ENCODE data around the gene SRP54.
A peak's percentile ranks its signal among the peaks of the same experiment; 100 is the strongest.
"Not testable (repeated sequence)": the region's sequence is repeated elsewhere in the genome, so short reads cannot be mapped to it uniquely, and the experiment has no call there.

Gene SRP54

DNA sequence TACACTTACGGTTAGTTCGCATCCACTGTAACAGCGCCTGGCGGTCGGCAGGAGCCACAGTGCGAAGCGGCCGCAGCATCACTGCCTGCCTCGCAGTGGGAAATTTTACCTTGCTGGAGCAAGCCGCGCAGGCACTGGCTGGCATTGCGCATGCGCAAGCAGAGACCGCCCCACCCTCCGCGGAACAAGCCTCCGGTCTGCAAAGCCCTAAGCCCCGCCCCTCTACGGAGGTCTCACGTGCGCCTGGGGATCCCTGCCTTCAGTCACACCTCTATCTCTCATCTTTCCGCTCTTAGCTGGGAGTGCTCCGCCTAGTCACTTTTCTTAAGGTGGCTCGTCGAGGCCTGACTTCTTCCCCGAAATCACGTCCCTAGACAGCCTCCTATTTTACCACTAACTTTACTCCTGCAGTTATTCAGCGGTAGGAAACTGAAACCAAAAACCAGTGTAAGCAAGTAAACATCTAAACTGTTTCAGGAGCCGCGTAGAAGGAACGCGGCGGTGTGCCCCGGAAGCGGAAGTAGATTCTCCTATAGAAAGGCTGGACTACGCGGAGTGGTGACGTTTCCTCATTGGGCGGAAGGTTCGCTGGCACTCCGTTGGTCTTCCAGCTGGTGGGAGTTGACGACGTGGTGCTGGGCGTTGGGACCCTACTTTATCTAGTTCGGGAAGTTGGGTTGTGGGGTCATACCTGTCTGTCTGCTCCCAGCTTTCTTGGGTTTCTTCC is at the start of gene SRP54:
Gene SRP54, plus strand, starts transcription at position 572 of the 727 bp plus-strand sequence. CDS start 13,718 bp downstream, outside the sequence.
- DNase-seq (ENCODE audit: low read depth in 1 of 2, low spot score in 1 of 2) = peak; percentile 98 to 99

DNA sequence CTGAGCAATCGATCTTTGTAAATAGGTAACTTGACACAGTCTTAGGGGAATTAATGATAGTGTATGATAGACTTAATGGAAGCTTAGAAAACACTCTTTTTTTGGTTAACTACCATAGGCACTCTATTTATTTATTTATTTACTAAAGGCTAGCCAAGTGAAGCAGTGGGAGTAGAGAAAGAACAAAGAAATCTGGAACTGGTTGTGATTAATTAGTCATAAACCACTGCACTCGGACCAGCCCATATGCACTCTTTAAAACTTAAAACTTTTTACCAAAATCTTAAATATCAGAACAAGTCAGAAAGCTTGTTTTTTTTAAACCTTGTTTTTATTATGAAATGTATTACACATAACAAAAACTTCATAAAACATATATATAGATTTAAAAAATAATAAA is 49.5 kb upstream of the SRP54 start:
- no peak for DNase-seq (ENCODE audit: low read depth in 1 of 2, low spot score in 1 of 2)

GRCh38 chr14:34935488-34935887 is 47.3 kb upstream of the SRP54 start:
- no peak for DNase-seq (ENCODE audit: low read depth in 1 of 2, low spot score in 1 of 2)

DNA sequence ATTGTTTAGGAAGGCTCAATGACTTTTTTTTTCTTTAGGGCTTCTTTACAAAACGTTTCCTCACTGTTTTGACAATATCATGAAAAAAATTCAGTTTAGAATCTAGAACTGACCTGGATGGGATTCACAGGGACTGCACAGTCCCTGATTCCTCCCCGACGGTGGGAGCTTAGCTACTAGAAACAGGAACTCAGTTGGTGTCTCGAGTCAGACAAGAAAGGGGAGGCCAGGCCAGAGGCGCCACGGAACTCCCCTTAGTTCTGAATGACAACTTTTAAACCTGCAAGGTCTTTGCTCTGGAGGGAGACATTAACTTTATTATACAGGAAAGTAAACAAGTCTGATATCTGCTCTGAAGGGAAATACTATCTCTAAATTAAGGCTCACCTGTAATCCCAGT is 45.4 kb upstream of the SRP54 start:
- no peak for DNase-seq (ENCODE audit: low read depth in 1 of 2, low spot score in 1 of 2)

DNA sequence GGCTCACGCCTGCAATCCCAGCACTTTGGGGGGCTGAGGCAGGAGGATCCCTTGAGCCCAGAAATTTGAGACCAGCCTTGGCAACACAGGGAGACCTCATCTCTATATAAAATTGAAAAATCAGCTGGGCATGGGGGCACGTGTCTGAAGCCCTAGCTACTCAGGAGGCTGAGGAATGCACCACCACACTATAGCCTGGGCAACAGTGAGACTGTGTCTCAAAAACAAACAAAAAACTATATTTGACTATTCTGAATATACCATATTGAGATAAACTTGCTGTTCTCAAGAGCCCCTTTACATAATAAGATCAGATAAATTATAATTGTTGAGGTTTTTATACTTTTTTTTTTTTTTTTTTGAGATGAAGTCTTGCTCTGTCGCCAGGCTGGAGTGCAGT is 44.9 kb upstream of the SRP54 start:
- no peak for DNase-seq (ENCODE audit: low read depth in 1 of 2, low spot score in 1 of 2)

DNA sequence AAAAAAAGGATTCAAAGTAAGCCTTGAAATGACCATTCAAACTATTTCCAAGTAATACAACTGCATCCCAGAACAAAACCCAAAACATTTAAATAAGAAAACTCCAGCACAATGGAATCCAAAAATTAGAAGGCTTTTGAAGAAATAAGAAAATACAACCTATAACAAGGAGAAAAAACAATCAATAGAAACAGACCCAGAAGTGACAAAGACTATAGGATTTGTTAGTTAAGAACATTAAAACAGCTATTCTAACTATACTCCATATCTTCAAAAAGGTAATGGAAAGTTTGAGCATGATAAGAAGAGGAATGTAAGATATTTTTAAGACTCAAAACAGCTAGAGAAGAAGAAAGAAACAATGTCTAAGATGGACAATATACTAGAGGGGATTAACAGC is 39.3 kb upstream of the SRP54 start:
- no peak for DNase-seq (ENCODE audit: low read depth in 1 of 2, low spot score in 1 of 2)

DNA sequence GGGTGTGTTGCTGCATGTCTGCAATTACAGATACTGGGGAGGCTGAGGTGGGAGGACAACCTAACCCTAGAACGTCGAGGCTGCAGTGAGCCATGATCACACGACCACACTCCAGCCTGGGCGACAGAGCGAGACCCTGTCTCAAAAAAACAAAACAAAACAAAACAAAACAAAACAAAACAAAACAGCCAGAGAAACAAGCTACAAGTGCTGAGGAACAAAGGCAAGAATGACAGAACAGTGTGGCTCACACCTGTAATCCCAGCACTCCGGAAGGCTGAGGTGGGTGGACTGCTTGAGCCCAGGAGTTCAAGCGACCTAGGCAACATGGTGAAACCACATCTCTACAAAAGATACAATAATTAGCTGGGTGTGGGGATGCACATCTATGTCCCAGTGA is 38.0 kb upstream of the SRP54 start:
- no peak for DNase-seq (ENCODE audit: low read depth in 1 of 2, low spot score in 1 of 2)

DNA sequence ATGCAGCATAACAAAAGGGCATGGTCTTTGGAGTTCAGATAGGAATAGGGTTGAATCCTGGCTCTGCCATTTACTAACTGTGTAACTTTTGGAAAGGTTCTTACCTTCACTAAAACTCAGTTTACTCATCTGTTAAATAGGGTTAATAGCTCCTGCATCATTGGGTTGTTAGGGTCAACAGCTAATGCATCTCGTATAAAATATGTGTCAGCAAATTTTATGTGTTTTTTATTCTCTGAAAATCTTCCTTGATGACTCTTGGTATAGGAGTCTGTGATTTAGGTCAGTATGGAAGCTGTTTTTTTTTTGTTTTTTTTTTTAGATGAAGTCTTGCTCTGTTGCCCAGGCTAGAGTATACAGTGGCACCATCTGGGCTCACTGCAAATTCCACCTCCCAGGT is 36.1 kb upstream of the SRP54 start:
- no peak for DNase-seq (ENCODE audit: low read depth in 1 of 2, low spot score in 1 of 2)

DNA sequence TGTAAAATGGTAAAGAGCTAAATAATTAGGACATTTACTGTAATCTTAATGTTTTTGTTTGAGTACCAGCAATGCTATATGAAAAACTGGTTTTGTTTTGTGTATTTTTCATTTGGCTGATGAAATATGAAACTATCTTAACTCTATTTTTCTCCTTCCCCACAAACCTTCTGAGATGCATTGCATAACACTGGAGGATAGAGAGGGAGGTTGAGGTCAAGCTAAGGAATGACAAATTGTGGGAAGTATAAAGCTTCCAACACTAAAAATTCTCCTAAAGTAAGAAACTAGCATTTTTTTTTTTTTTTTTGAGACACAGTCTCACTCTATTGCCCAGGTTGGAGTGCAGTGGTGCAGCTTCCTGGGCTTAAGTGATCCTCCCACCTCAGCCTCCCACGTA is 31.5 kb upstream of the SRP54 start:
- DNase-seq (ENCODE audit: low read depth in 1 of 2, low spot score in 1 of 2) = no peak

- no peak for DNase-seq (ENCODE audit: low read depth in 1 of 2, low spot score in 1 of 2)
Observed at GRCh38 chr14:34956931-34957330, 25.9 kb upstream of the SRP54 start.

DNA sequence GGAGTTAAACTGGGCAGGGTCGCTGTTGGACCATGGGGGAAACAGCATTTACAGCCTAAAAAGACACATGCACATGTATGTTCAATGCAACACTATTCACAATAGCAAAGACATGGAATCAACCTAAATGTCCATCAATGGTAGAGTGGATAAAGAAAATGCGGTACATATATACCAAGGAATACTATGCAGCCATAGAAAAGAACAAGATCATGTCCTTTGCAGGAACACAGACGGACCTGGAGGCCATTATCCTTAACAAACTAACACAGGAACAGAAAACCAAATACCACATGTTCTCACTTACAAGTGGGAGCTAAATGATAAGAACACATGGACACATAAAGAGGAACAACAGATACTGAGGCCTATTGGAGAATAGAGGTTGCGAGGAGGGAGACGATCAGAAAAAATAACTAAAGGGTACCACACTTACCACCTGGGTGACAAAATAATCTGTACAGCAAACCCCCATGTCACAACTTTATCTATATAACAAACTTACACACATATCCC is 25.0 kb upstream of the SRP54 start:
- no peak for DNase-seq (ENCODE audit: low read depth in 1 of 2, low spot score in 1 of 2)

DNA sequence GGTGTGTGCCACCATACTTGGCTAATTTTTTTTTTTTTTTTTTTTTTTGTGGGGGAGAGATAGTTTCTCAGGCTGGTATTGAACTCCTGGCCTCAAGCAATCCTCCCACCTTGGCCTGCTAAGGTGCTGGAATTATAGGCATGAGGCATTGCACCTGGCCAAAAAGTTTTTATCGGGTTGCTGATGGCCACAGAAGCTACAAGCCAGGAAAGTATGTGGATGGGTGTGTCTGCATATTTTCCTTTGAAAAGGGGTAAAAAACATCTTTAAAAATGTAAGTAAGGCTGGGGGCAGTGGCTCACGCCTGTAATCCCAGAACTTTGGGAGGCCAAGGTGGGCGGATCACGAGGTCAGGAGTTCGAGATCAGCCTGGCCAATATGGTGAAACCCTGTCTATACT is 20.7 kb upstream of the SRP54 start:
- DNase-seq (ENCODE audit: low read depth in 1 of 2, low spot score in 1 of 2) = not testable (repeated sequence)

DNA sequence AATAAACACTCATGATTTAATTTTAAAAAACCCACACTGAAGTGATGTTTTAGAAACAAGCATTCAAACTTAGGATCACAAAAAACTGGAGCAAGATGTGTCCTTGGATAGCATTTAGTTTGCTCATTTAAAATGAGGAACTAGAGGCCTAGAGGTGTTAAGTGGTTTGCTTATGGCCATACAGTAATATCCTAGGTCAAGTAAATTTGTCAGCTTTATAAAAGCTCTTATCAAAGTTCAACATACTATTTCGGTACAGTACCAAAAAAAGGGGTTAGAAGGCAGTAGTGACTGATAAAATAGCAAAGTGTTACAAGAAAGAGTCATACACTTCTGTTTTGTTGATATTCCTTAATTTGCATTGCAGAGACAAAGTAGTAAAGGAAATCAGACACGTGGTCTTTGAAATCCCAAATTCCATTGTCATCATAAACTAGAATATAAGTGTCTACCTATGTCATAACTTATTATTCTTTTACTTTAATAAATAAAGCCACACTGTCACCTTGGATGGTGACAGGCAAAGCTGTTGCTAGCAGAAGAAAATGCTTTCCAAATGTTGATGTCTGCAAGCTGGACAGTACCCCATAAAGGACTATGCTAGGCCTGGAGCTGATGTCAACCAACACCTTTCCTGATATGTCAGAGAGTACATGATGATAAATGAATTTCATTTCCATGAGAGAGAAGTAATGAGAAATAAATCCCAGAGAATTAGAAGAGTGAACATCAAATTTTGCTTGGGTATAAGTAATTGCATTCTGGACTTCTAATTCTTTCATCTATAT is 17.6 kb upstream of the SRP54 start:
- DNase-seq (ENCODE audit: low read depth in 1 of 2, low spot score in 1 of 2) = no peak

DNA sequence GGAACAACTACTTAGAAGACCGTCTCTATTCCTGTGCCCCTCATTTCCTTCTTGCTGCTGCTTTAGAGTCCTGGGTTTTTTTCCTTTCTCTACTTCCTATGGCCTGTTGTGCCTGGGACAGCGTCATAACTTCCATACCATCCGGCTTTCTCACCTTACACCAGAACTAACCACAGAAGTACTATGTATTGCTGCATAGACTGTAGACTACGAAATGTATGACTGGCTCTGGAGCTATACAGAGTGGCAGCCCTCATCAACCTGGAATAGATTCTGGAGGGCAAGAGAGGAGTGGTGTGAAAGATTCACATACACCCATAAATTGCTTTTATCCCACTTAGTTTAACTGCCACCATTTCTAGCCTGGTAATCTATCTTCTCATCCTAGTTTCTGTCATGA is 16.9 kb upstream of the SRP54 start:
- DNase-seq (ENCODE audit: low read depth in 1 of 2, low spot score in 1 of 2) = no peak

GRCh38 chr14:34966413-34966812 is 16.4 kb upstream of the SRP54 start:
- no peak for DNase-seq (ENCODE audit: low read depth in 1 of 2, low spot score in 1 of 2)

- no peak for DNase-seq (ENCODE audit: low read depth in 1 of 2, low spot score in 1 of 2)
Observed at GRCh38 chr14:34970665-34971064, 12.1 kb upstream of the SRP54 start.

DNA sequence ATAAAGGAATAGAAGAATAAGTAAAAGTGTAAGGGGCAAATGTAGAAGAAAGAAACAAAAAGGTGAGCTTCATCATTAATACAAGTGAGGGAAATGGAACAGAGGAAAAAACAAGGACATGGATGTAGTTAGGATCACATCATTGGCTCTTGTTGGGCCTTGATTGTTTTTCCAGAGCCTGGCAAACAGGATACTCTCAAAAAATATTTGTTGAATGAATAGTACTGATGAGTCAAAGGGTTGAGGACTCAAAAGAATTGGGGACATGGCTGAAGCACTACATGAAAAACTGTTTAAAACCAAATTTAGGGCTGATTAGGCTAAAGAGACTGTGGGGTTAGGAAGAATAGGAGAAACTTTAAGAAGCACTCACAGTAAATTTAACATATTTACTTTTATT is 11.4 kb upstream of the SRP54 start:
- DNase-seq (ENCODE audit: low read depth in 1 of 2, low spot score in 1 of 2) = no peak

- no peak for DNase-seq (ENCODE audit: low read depth in 1 of 2, low spot score in 1 of 2)
Observed at GRCh38 chr14:34971801-34972200, 11.0 kb upstream of the SRP54 start.

- DNase-seq (ENCODE audit: low read depth in 1 of 2, low spot score in 1 of 2) = no peak
Observed at GRCh38 chr14:34978444-34978843, 4.3 kb upstream of the SRP54 start.

- no peak for DNase-seq (ENCODE audit: low read depth in 1 of 2, low spot score in 1 of 2)
Observed at GRCh38 chr14:34980337-34980900, 2.4 kb upstream of the SRP54 start.

GRCh38 chr14:34981743-34982420 is 910 bp upstream of the SRP54 start:
- peak; percentile 3 to 9 for DNase-seq (ENCODE audit: low read depth in 1 of 2, low spot score in 1 of 2)

All from stimulated activated CD4-positive, alpha-beta T cell treated with anti-CD3 and anti-CD28 coated beads, Interleukin-15, amount 100 ng/mL, for 1 hour (primary cell).